Activated naive CD8-positive, alpha-beta T cell (primary cell): ENCODE results near the gene PRR14L.
"Not testable (repeated sequence)": the region's sequence is repeated elsewhere in the genome, so short reads cannot be mapped to it uniquely, and the experiment has no call there.

ENCODE experiments used
- H3K27ac Mint-ChIP-seq: one replicate; pipeline ENCODE4 v1.8.0; 2021; ENCODE audit warnings: mixed read lengths
- H3K27me3 Mint-ChIP-seq: one replicate; pipeline ENCODE4 v1.8.0; 2021; ENCODE audit warnings: mixed read lengths
- H3K36me3 Mint-ChIP-seq: one replicate; pipeline ENCODE4 v1.8.0; 2021; ENCODE audit warnings: mixed read lengths
- H3K4me1 Mint-ChIP-seq: one replicate; pipeline ENCODE4 v1.8.0; 2021; ENCODE audit warnings: low read depth, mixed read lengths
- H3K4me3 Mint-ChIP-seq: one replicate; pipeline ENCODE4 v1.8.0; 2021; ENCODE audit warnings: mild to moderate bottlenecking, mixed read lengths
- H3K9me3 Mint-ChIP-seq: one replicate; pipeline ENCODE4 v1.8.0; 2021; ENCODE audit warnings: low read depth, mixed read lengths

The PRR14L gene

GRCh38 chr22:31680861-31681341 is 69.0 kb downstream of the PRR14L start:
- Mint-ChIP-seq H3K9me3 (no peaks in the 10 kb centered on the region), H3K36me3 (no peaks in the 10 kb centered on the region), H3K4me3 (no peak overlapping the region), H3K27ac (no peak overlapping the region), H3K27me3 (no peaks in the 10 kb centered on the region), H3K4me1 (peaks cover 12% of the 10 kb centered on the region)

- Mint-ChIP-seq H3K27ac (no peak overlapping the region), H3K4me3 (no peak overlapping the region)
Observed at GRCh38 chr22:31678748-31679147, 71.2 kb downstream of the PRR14L start.

GRCh38 chr22:31676700-31677099 is 73.2 kb downstream of the PRR14L start:
- peaks cover 12% of the 10 kb centered on the region for H3K4me1 Mint-ChIP-seq
- H3K36me3 Mint-ChIP-seq: no peaks in the 10 kb centered on the region
- no peaks in the 10 kb centered on the region for H3K9me3 Mint-ChIP-seq
- H3K27me3 Mint-ChIP-seq: no peaks in the 10 kb centered on the region
- peak overlapping the region; percentile 93 for H3K4me3 Mint-ChIP-seq
- peak overlapping the region; percentile 93 for H3K27ac Mint-ChIP-seq

More at GRCh38 chr22:31678748-31679147, 71.2 kb downstream of the PRR14L start:
- H3K36me3 Mint-ChIP-seq: no peaks in the 10 kb centered on the region
- H3K4me1 Mint-ChIP-seq: peaks cover 12% of the 10 kb centered on the region
- H3K9me3 Mint-ChIP-seq: no peaks in the 10 kb centered on the region
- no peaks in the 10 kb centered on the region for H3K27me3 Mint-ChIP-seq

- H3K36me3 Mint-ChIP-seq, H3K27ac Mint-ChIP-seq, H3K4me3 Mint-ChIP-seq, H3K27me3 Mint-ChIP-seq, H3K9me3 Mint-ChIP-seq: not testable (repeated sequence)
- H3K4me1 Mint-ChIP-seq: peaks cover 12% of the 10 kb centered on the region
Observed at GRCh38 chr22:31674219-31674618, 75.7 kb downstream of the PRR14L start.

- H3K4me3 Mint-ChIP-seq, H3K4me1 Mint-ChIP-seq: not testable (repeated sequence)
Observed at GRCh38 chr22:31668849-31669248, 81.1 kb downstream of the PRR14L start.

GRCh38 chr22:31662668-31663037 is 87.3 kb downstream of the PRR14L start:
- H3K27ac Mint-ChIP-seq: peak overlapping the region; percentile 98
- H3K4me3 Mint-ChIP-seq: peak overlapping the region; percentile 99
- H3K27me3 Mint-ChIP-seq: no peaks in the 10 kb centered on the region
- peaks cover 32% of the 10 kb centered on the region for H3K4me1 Mint-ChIP-seq
- no peaks in the 10 kb centered on the region for H3K9me3 Mint-ChIP-seq
- H3K36me3 Mint-ChIP-seq: no peaks in the 10 kb centered on the region

More at GRCh38 chr22:31668849-31669248, 81.1 kb downstream of the PRR14L start:
- H3K36me3 Mint-ChIP-seq, H3K27ac Mint-ChIP-seq, H3K27me3 Mint-ChIP-seq, H3K9me3 Mint-ChIP-seq: not testable (repeated sequence)

GRCh38 chr22:31661851-31662667 is 87.9 kb downstream of the PRR14L start, which contains the start of gene PISD:
TSS of gene PISD (minus strand) at chr22:31662215. CDS start at chr22:31662208, 7 bp downstream.
- no peaks in the 10 kb centered on the region for H3K36me3 Mint-ChIP-seq
- H3K9me3 Mint-ChIP-seq: no peaks in the 10 kb centered on the region
- peak within 1 kb of the TSS; percentile 98 for H3K27ac Mint-ChIP-seq
- no peaks in the 10 kb centered on the region for H3K27me3 Mint-ChIP-seq
- H3K4me1 Mint-ChIP-seq: peaks cover 32% of the 10 kb centered on the region
- peak within 1 kb of the TSS; percentile 99 for H3K4me3 Mint-ChIP-seq

GRCh38 chr22:31660860-31661341 is 89.0 kb downstream of the PRR14L start:
- Mint-ChIP-seq H3K4me1 (peaks cover 34% of the 10 kb centered on the region), H3K4me3 (peak overlapping the region; percentile 99), H3K27ac (peak overlapping the region; percentile 98)
- not testable (repeated sequence) for H3K27me3 Mint-ChIP-seq, H3K9me3 Mint-ChIP-seq, H3K36me3 Mint-ChIP-seq

GRCh38 chr22:31659246-31659645 is 90.7 kb downstream of the PRR14L start:
- H3K9me3 Mint-ChIP-seq: no peaks in the 10 kb centered on the region
- no peaks in the 10 kb centered on the region for H3K27me3 Mint-ChIP-seq
- peak overlapping the region; percentile 34 for H3K27ac Mint-ChIP-seq
- H3K36me3 Mint-ChIP-seq: no peaks in the 10 kb centered on the region
- no peak overlapping the region for H3K4me3 Mint-ChIP-seq
- H3K4me1 Mint-ChIP-seq: peaks cover 37% of the 10 kb centered on the region

- no peaks in the 10 kb centered on the region for H3K36me3 Mint-ChIP-seq
Observed at GRCh38 chr22:31654408-31654807, 95.5 kb downstream of the PRR14L start.

GRCh38 chr22:31653944-31654343 is 96.0 kb downstream of the PRR14L start:
- H3K27ac Mint-ChIP-seq: peak overlapping the region; percentile 80
- peaks cover 35% of the 10 kb centered on the region for H3K4me1 Mint-ChIP-seq
- H3K36me3 Mint-ChIP-seq: no peaks in the 10 kb centered on the region
- no peak overlapping the region for H3K4me3 Mint-ChIP-seq
- H3K9me3 Mint-ChIP-seq: no peaks in the 10 kb centered on the region
- no peaks in the 10 kb centered on the region for H3K27me3 Mint-ChIP-seq

More at GRCh38 chr22:31654408-31654807, 95.5 kb downstream of the PRR14L start:
- Mint-ChIP-seq H3K9me3 (no peaks in the 10 kb centered on the region), H3K27ac (peak overlapping the region; percentile 80), H3K4me3 (no peak overlapping the region), H3K4me1 (peaks cover 38% of the 10 kb centered on the region), H3K27me3 (no peaks in the 10 kb centered on the region)

GRCh38 chr22:31652911-31653684 is 96.8 kb downstream of the PRR14L start:
- Mint-ChIP-seq H3K9me3 (no peaks in the 10 kb centered on the region), H3K27ac (no peak overlapping the region), H3K4me3 (no peak overlapping the region), H3K4me1 (peaks cover 33% of the 10 kb centered on the region), H3K27me3 (no peaks in the 10 kb centered on the region), H3K36me3 (no peaks in the 10 kb centered on the region)

GRCh38 chr22:31652088-31652487 is 97.8 kb downstream of the PRR14L start:
- H3K36me3 Mint-ChIP-seq: no peaks in the 10 kb centered on the region
- no peak overlapping the region for H3K27ac Mint-ChIP-seq
- no peaks in the 10 kb centered on the region for H3K9me3 Mint-ChIP-seq
- peaks cover 34% of the 10 kb centered on the region for H3K4me1 Mint-ChIP-seq
- H3K27me3 Mint-ChIP-seq: no peaks in the 10 kb centered on the region
- H3K4me3 Mint-ChIP-seq: no peak overlapping the region

GRCh38 chr22:31651664-31652063 is 98.3 kb downstream of the PRR14L start:
- peaks cover 37% of the 10 kb centered on the region for H3K4me1 Mint-ChIP-seq
- no peak overlapping the region for H3K4me3 Mint-ChIP-seq
- no peaks in the 10 kb centered on the region for H3K9me3 Mint-ChIP-seq
- no peak overlapping the region for H3K27ac Mint-ChIP-seq
- no peaks in the 10 kb centered on the region for H3K27me3 Mint-ChIP-seq
- no peaks in the 10 kb centered on the region for H3K36me3 Mint-ChIP-seq

GRCh38 chr22:31650391-31650790 is 99.5 kb downstream of the PRR14L start:
- Mint-ChIP-seq H3K4me1 (peaks cover 44% of the 10 kb centered on the region), H3K36me3 (no peaks in the 10 kb centered on the region), H3K27me3 (no peaks in the 10 kb centered on the region), H3K4me3 (no peak overlapping the region), H3K27ac (no peak overlapping the region), H3K9me3 (no peaks in the 10 kb centered on the region)
